ENCODE data around the gene GJA1. TPM values are rescaled to one million over a fixed set of nuclear protein-coding genes. Genes with fewer than 3 reads are reported as not detected.

GJA1 gene
- total and polyA plus RNA-seq, 2 donors from 2014 or later, result 14.2 to 47.8 TPM

DNA sequence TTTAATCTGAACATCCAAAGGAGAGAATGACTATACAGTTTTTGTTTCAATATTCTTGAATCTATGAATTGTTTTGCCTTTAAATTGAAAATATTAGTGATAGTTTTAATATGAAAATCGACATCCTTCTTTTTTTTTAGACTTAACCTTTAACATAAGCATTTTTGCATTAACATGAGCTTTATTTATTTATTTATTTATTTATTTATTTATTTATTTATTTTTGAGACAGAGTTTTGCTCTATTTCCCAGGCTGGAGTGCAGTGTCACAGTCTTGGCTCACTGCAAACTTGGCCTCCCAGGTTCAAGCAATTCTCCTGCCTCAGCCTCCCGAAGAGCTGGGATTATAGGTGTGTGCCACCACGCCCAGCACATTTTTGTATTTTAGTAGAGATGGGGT lies 27.6 kb downstream of the GJA1 start:
- intact Hi-C loops (cut with DNase I), result no loop called here
- no peak overlapping the region for H3K4me3 ChIP-seq (ENCODE audit: low read length in 3 of 3)
- no peaks in the 10 kb centered on the region for H3K9me3 ChIP-seq (ENCODE audit: control insufficient read depth in 2 of 3, insufficient read depth in 1 of 3, low read length in 3 of 3)
- no peak for DNase-seq
- H3K36me3 ChIP-seq (ENCODE audit: control insufficient read depth in 2 of 3, insufficient read depth in 3 of 3, low read length in 3 of 3), result no peaks in the 10 kb centered on the region
- TF ChIP-seq, protein P1, sequence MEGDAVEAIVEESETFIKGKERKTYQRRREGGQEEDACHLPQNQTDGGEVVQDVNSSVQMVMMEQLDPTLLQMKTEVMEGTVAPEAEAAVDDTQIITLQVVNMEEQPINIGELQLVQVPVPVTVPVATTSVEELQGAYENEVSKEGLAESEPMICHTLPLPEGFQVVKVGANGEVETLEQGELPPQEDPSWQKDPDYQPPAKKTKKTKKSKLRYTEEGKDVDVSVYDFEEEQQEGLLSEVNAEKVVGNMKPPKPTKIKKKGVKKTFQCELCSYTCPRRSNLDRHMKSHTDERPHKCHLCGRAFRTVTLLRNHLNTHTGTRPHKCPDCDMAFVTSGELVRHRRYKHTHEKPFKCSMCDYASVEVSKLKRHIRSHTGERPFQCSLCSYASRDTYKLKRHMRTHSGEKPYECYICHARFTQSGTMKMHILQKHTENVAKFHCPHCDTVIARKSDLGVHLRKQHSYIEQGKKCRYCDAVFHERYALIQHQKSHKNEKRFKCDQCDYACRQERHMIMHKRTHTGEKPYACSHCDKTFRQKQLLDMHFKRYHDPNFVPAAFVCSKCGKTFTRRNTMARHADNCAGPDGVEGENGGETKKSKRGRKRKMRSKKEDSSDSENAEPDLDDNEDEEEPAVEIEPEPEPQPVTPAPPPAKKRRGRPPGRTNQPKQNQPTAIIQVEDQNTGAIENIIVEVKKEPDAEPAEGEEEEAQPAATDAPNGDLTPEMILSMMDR (IDR thresholded peaks at IDR 0.05; ENCODE audit: borderline replicate concordance, extremely low read depth, insufficient read depth), result no peak
- H3K4me1 ChIP-seq (ENCODE audit: control insufficient read depth in 2 of 3, insufficient read depth in 2 of 3, low read depth in 1 of 3, low read length in 3 of 3), result no peaks in the 10 kb centered on the region
- FAIRE-seq, result peak; percentile 64
- no peak overlapping the region for H3K9ac ChIP-seq (ENCODE audit: low read length in 3 of 3)
- H3K27me3 ChIP-seq (ENCODE audit: control insufficient read depth, insufficient read depth, low read length), result no peaks in the 10 kb centered on the region
- no peak overlapping the region for H3K27ac ChIP-seq (ENCODE audit: low read depth in 2 of 2, low read length in 2 of 2)

DNA sequence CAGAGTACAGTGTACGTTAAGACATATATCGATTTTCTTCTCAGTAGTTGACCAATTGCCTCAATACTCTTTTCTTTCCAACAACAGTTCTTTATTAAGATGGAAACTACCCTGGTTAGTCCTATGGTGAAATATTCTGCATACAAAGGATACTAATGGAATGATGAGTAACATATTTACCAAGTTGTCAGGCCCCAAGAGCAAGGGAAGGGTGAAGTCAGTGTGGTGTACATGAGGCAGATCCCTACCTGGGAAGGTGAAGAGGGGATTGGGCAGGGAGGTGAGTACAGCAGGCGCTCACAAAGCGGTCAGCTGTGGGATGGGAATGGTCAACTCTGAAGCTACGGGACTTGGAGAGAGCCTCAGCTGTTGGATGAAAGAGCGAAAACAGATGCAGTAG lies 29.7 kb downstream of the GJA1 start:
- Histone ChIP-seq H3K27ac (ENCODE audit: low read depth in 2 of 2, low read length in 2 of 2) (no peak overlapping the region), H3K27me3 (ENCODE audit: control insufficient read depth, insufficient read depth, low read length) (no peaks in the 10 kb centered on the region), H3K4me1 (ENCODE audit: control insufficient read depth in 2 of 3, insufficient read depth in 2 of 3, low read depth in 1 of 3, low read length in 3 of 3) (no peaks in the 10 kb centered on the region), H3K4me3 (ENCODE audit: low read length in 3 of 3) (no peak overlapping the region), H3K9me3 (ENCODE audit: control insufficient read depth in 2 of 3, insufficient read depth in 1 of 3, low read length in 3 of 3) (no peaks in the 10 kb centered on the region), H3K36me3 (ENCODE audit: control insufficient read depth in 2 of 3, insufficient read depth in 3 of 3, low read length in 3 of 3) (no peaks in the 10 kb centered on the region), H3K9ac (ENCODE audit: low read length in 3 of 3) (no peak overlapping the region)
- TF ChIP-seq, protein P1 (IDR thresholded peaks at IDR 0.05; ENCODE audit: borderline replicate concordance, extremely low read depth, insufficient read depth), result no peak
- no peak for DNase-seq
- intact Hi-C loops (cut with DNase I), result no loop called here
- FAIRE-seq, result no peak

DNA sequence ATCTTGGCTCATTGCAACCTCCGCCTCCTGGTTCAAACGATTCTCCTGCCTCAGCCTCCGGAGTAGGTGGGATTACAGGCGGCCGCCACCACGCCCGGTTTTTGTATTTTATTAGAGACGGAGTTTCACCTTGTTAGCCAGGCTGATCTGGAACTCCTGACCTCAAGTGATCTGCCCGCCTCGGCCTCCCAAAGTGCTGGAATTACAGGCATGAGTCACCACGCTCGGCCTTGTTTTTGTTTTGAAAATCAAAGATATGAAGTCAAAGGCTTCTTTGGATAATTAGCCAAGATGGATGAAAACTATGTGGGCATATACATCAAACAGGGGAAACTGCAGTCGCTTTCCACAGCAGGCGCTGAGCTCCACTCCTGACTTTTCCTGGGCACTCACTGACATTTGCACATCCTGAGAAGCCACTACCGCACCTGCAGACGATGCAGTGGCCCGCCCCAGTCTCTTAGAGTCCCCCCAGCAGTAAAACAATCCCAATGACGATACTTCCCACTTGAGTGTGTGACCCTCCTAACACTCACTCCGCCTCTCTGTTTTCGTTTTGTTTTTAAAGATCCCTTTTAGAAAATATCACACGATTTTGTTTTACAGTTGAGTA lies 44.1 kb downstream of the GJA1 start:
- intact Hi-C loops (cut with DNase I), result no loop called here
- TF ChIP-seq, protein P1 (IDR thresholded peaks at IDR 0.05; ENCODE audit: borderline replicate concordance, extremely low read depth, insufficient read depth), result no peak
- no peak overlapping the region for H3K9ac ChIP-seq (ENCODE audit: low read length in 3 of 3)
- H3K36me3 ChIP-seq (ENCODE audit: control insufficient read depth in 2 of 3, insufficient read depth in 3 of 3, low read length in 3 of 3), result no peaks in the 10 kb centered on the region
- H3K4me1 ChIP-seq (ENCODE audit: control insufficient read depth in 2 of 3, insufficient read depth in 2 of 3, low read depth in 1 of 3, low read length in 3 of 3), result no peaks in the 10 kb centered on the region
- no peak overlapping the region for H3K27ac ChIP-seq (ENCODE audit: low read depth in 2 of 2, low read length in 2 of 2)
- no peak overlapping the region for H3K4me3 ChIP-seq (ENCODE audit: low read length in 3 of 3)
- DNase-seq, result no peak
- H3K27me3 ChIP-seq (ENCODE audit: control insufficient read depth, insufficient read depth, low read length), result no peaks in the 10 kb centered on the region
- FAIRE-seq, result no peak
- no peaks in the 10 kb centered on the region for H3K9me3 ChIP-seq (ENCODE audit: control insufficient read depth in 2 of 3, insufficient read depth in 1 of 3, low read length in 3 of 3)
